K562 (cell line): Measurements from ENCODE around the gene ZNF451. TPM values are rescaled to one million over a fixed set of nuclear protein-coding genes. Genes with fewer than 3 reads are reported as not detected.
A peak's percentile ranks its signal among the peaks of the same experiment; 100 is the strongest.

Experiments
- ARID3A ChIP-seq: IDR thresholded peaks from 2 replicates; pipeline ENCODE4 v1.6.1; 2012; ENCODE audit warnings: low read depth, low read length, improper control_type of control experiment, borderline replicate concordance
- ATF2 ChIP-seq: sonication (generic); formaldehyde crosslinking; IDR thresholded peaks from 2 replicates; pipeline ENCODE4 v1.8.1; 2022; ENCODE audit warnings: missing genetic modification reagents
- BHLHE40 ChIP-seq: IDR thresholded peaks from 2 replicates; pipeline ENCODE4 v1.6.1; 2011; ENCODE audit warnings: low read length, improper control_type of control experiment
- CCAR2 ChIP-seq: fragments of 200-400 bp; formaldehyde crosslinking; IDR thresholded peaks from 2 replicates; pipeline ENCODE4 v1.6.1; 2017; ENCODE audit warnings: mild to moderate bottlenecking, low read depth, low read length
- CREB1 ChIP-seq, 2 experiments: sonication (generic) in 1 of 2; formaldehyde crosslinking in 1 of 2; IDR thresholded peaks; 2 replicates each; pipeline versions ENCODE4 v1.6.1 to v1.8.0; 2012 to 2022; ENCODE audit warnings: inconsistent platforms in 1 of 2, mild to moderate bottlenecking in 1 of 2, missing genetic modification reagents in 1 of 2, moderate library complexity in 1 of 2
- HDAC1 ChIP-seq, 2 experiments: fragments of 450-650 bp; IDR thresholded peaks; 2 replicates each; pipeline ENCODE4 v1.6.1; 2016 to 2017; ENCODE audit warnings: inconsistent platforms in 1 of 2, mild to moderate bottlenecking in 1 of 2, moderate library complexity in 1 of 2
- HDAC2 ChIP-seq: fragments of 450-650 bp; IDR thresholded peaks from 2 replicates; pipeline ENCODE4 v1.6.1; 2016; ENCODE audit warnings: mild to moderate bottlenecking
- HDAC3 ChIP-seq: fragments of 450-650 bp; IDR thresholded peaks from 2 replicates; pipeline ENCODE4 v1.6.1; 2018; ENCODE audit warnings: borderline replicate concordance, mild to moderate bottlenecking, moderate library complexity; ENCODE audit not compliant: partially characterized antibody
- KLF13 ChIP-seq: fragments of 450-650 bp; IDR thresholded peaks from 2 replicates; pipeline ENCODE4 v1.6.1; 2016; ENCODE audit warnings: missing genetic modification characterization, low read depth, mild to moderate bottlenecking, missing compliant biosample characterization, moderate library complexity, borderline replicate concordance
- MAFG ChIP-seq: fragments of 450-650 bp; conservative IDR thresholded peaks from 2 replicates; pipeline ENCODE4 v1.6.1; 2016; ENCODE audit warnings: missing genetic modification characterization, missing compliant biosample characterization
- MLLT1 ChIP-seq, 2 experiments: fragments of 450-650 bp; IDR thresholded peaks; 2 replicates each; pipeline ENCODE4 v1.6.1; 2016
- NFIC ChIP-seq: fragments of 450-650 bp; IDR thresholded peaks from 2 replicates; pipeline ENCODE4 v1.6.1; 2017; ENCODE audit warnings: mild to moderate bottlenecking, inconsistent platforms
- NR1H2 ChIP-seq: sonication (generic); formaldehyde crosslinking; IDR thresholded peaks from 2 replicates; pipeline ENCODE4 v1.4.0; 2020; ENCODE audit warnings: mild to moderate bottlenecking, missing genetic modification reagents
- RCOR1 ChIP-seq, 2 experiments: IDR thresholded peaks; 2 replicates each; pipeline ENCODE4 v1.6.1; 2012; ENCODE audit warnings: low read depth in 2 of 2, low read length in 2 of 2, borderline replicate concordance in 1 of 2, improper control_type of control experiment in 1 of 2
- SETDB1 ChIP-seq: IDR thresholded peaks from one replicate; pipeline ENCODE4 v1.6.1; 2012; ENCODE audit warnings: low read length, control low read depth, inconsistent platforms
- SMARCC2 ChIP-seq: fragments of 450-650 bp; IDR thresholded peaks from 2 replicates; pipeline ENCODE4 v1.6.1; 2017; ENCODE audit warnings: antibody characterized with exemption, moderate library complexity, mild to moderate bottlenecking, low read depth
- TARDBP ChIP-seq: fragments of 450-650 bp; IDR thresholded peaks from 2 replicates; pipeline ENCODE4 v1.6.1; 2016
- ZNF280B ChIP-seq: fragments of 250-450 bp; sonication (Bioruptor Pico); IDR thresholded peaks from 2 replicates; pipeline ENCODE4 v1.5.1; 2021; ENCODE audit warnings: mild to moderate bottlenecking
- ZNF76 ChIP-seq: fragments of 250-450 bp; sonication (Bioruptor Pico); IDR thresholded peaks from 2 replicates; pipeline ENCODE4 v1.4.0; 2020; ENCODE audit warnings: mild to moderate bottlenecking, moderate library complexity, borderline replicate concordance
- polyA plus RNA-seq, 8 experiments: library from polyadenylated mRNA; depleted of rRNA in 4 of 8; stranded (reverse) in 5 of 8; unstranded in 3 of 8; fragments of >200 nt; fragmentation: Nextera tagmentation in 2 of 8; fragmentation: Illumina TruSeq in 1 of 8; extraction: Ambion mirVana in 2 of 8; extraction: Trizol in 1 of 8; gene quantifications; 2 replicates each; pipeline versions ENCODE4 v1.2.1 to v1.2.3, GENCODE V29; 2011 to 2014; ENCODE audit warnings: inconsistent platforms in 1 of 8, missing spikeins in 1 of 8
- total RNA-seq, 7 experiments: library from RNA; depleted of rRNA in 6 of 7; stranded (reverse); fragments of >200 nt in 6 of 7; fragmentation: Illumina TruSeq in 2 of 7; extraction: Trizol in 2 of 7; gene quantifications; 2 replicates each; pipeline versions ENCODE4 v1.2.1 to v1.2.3, GENCODE V29; 2011 to 2021; ENCODE audit warnings: low replicate concordance in 1 of 7
- TF ChIP-seq, protein P1 (sequence below): fragments of 200-800 bp; sonication (Bioruptor generic); IDR thresholded peaks from 2 replicates; pipeline ENCODE4 v1.6.1; 2017; ENCODE audit warnings: missing genetic modification characterization, missing compliant biosample characterization

The ZNF451 gene
- total and polyA plus RNA-seq, 9 of the 15 experiments (the other 6 are each of a cell fraction or from before 2014, with no cell fraction given) = 16.1 to 74.3 (median 38.3) TPM

DNA sequence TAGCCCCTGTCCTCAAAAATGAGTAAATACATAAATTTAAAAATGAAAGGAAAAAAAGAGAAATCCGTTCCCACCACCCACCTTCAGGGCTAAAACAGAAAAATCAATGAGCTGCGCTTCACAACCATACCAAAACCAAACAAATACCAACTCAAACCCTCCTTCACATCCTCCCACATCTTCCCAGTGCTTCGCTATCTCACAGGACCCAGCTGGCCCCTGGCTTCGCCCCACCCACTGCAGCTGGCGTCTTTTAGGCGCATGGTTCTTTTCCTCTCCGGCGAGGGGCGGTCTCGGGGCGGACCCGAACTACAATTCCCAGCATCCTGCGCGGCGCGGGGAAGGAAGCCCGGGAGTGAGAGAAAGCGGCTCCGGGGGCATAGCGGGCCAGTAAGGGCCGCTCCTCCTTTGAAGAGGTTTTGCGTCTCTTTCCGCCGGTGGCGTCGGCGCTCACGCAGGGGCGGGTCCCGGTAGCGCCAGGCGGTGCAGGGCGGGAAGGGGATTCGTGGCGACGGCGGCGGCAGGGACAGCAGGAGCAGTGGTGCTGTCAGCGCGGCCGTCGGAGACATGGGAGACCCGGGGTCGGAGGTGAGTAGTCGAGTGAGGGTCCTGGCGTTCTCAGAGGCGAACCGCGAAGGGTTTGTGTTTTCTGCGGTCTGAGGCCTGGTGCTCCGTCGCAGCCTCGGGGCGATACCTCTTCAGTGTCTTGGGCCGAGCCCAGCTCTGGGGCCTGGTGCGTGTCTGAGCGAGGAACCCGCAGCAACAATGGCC, at the start of gene ZNF451 (continued):
- TF ChIP-seq ZNF280B (CRISPR knock-in tag) (no peak), SMARCC2 (peak; percentile 72), RCOR1 (IDR thresholded peaks at IDR 0.05; ENCODE audit: borderline replicate concordance in 1 of 2, low read depth in 2 of 2, low read length in 2 of 2) (peak; percentile 74 to 85; a peak in 3 of 4 replicates), NR1H2 (peak; percentile 42; the same call in 1 of the 2 replicates), ATF2 (CRISPR knock-in tag) (no peak), NFIC (peak; percentile 89), HDAC3 (peak; percentile 49), HDAC1 (IDR thresholded peaks at IDR 0.05) (peak in 1 of 2 experiments; percentile 93; a peak in 2 of 4 replicates), CREB1 (IDR thresholded peaks at IDR 0.05) (peak; percentile 72), CREB1 (CRISPR knock-in tag; IDR thresholded peaks at IDR 0.05) (peak; percentile 67), TARDBP (peak; percentile 55; the same call in 1 of the 2 replicates), ZNF76 (CRISPR knock-in tag) (no peak), BHLHE40 (peak; percentile 41), MLLT1 (IDR thresholded peaks at IDR 0.05) (peak in 1 of 2 experiments; percentile 71; a peak in 1 of 4 replicates), ARID3A (no peak), SETDB1 (no peak), KLF13 (tag) (peak; percentile 53; the same call in 1 of the 2 replicates), MAFG (tag) (no peak), HDAC2 (peak; percentile 86), CCAR2 (no peak)
- TF ChIP-seq, protein P1, sequence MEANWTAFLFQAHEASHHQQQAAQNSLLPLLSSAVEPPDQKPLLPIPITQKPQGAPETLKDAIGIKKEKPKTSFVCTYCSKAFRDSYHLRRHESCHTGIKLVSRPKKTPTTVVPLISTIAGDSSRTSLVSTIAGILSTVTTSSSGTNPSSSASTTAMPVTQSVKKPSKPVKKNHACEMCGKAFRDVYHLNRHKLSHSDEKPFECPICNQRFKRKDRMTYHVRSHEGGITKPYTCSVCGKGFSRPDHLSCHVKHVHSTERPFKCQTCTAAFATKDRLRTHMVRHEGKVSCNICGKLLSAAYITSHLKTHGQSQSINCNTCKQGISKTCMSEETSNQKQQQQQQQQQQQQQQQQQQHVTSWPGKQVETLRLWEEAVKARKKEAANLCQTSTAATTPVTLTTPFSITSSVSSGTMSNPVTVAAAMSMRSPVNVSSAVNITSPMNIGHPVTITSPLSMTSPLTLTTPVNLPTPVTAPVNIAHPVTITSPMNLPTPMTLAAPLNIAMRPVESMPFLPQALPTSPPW (CRISPR knock-in tag) = peak; percentile 83
